ENCODE measurements around the gene FOXC1.

Gene FOXC1

GRCh38 chr6:1576166-1576565 is 33.5 kb upstream of the FOXC1 start:
- no peak for TF ChIP-seq CTCF (IDR thresholded peaks at IDR 0.05; ENCODE audit: unreplicated experiment in 3 of 3)
- peak overlapping the region in 1 of 3 experiments; percentile 37 for H3K4me3 Mint-ChIP-seq
- peaks cover 9% of the 10 kb centered on the region for H3K9me3 Mint-ChIP-seq
- H3K4me1 Mint-ChIP-seq: peaks cover 48% of the 10 kb centered on the region
- H3K36me3 Mint-ChIP-seq (ENCODE audit: low read depth): peaks cover 9% of the 10 kb centered on the region
- H3K27me3 Mint-ChIP-seq (ENCODE audit: low read depth): peaks cover 13% of the 10 kb centered on the region
- peak overlapping the region; percentile 90 to 98 (median 95) for H3K27ac Mint-ChIP-seq

- Mint-ChIP-seq H3K9me3 (peaks cover 6% of the 10 kb centered on the region), H3K27ac (peak overlapping the region in 1 of 3 experiments; percentile 98), H3K36me3 (ENCODE audit: low read depth) (peaks cover 3% of the 10 kb centered on the region), H3K4me3 (no peak overlapping the region), H3K4me1 (peaks cover 48% of the 10 kb centered on the region), H3K27me3 (ENCODE audit: low read depth) (peaks cover 13% of the 10 kb centered on the region)
- TF ChIP-seq CTCF (IDR thresholded peaks at IDR 0.05; ENCODE audit: unreplicated experiment in 3 of 3): no peak
Measured at GRCh38 chr6:1576711-1577110, 33.0 kb upstream of the FOXC1 start.

GRCh38 chr6:1577146-1577680 is 32.5 kb upstream of the FOXC1 start:
- Mint-ChIP-seq H3K36me3 (ENCODE audit: low read depth) (no peaks in the 10 kb centered on the region), H3K27me3 (ENCODE audit: low read depth) (peaks cover 13% of the 10 kb centered on the region), H3K27ac (no peak overlapping the region), H3K4me1 (peaks cover 48% of the 10 kb centered on the region), H3K4me3 (no peak overlapping the region), H3K9me3 (peaks cover 2% of the 10 kb centered on the region)
- TF ChIP-seq CTCF (IDR thresholded peaks at IDR 0.05; ENCODE audit: unreplicated experiment in 3 of 3): no peak

DNA sequence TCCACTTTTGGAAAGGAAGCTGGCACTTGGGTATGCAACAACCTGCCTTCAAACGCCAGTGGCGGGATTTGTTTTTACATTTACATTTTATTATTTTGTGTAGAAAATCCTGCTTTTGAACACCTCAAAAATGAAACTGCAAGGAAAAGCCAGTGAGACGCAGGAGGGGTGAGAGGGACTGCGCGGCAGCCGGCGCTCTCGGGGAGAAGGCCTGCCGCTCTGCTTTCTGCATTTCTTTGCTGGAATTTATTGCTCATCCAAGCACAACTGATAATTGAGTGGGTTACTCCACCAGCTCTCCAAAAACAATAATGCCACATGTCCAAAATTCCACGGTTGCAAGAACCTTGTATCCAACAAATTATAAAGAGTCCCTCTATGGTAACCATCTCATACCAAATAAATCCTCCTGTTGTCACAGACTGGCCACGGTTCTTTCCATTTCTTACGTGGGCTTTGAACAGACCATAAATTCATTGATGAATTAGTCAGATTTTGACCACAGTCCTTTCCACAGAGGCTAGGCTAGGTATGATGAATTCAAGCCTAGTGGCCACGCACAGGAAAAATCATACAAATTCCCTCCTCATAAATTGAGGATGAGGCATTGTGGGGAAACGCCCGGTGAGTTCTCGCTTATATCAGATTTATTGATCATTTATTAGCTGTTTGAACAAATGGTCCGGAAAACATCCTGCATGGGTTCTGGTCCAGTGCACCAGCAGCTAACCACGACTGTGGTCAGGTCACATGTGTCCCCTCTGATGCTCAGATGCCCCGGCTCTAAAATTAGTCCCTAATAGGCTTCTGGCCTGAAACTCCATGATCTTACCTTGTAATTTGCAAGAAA is 31.6 kb upstream of the FOXC1 start:
- TF ChIP-seq CTCF (IDR thresholded peaks at IDR 0.05; ENCODE audit: unreplicated experiment in 3 of 3): no peak
- Mint-ChIP-seq H3K36me3 (ENCODE audit: low read depth) (no peaks in the 10 kb centered on the region), H3K4me3 (no peak overlapping the region), H3K27me3 (ENCODE audit: low read depth) (peaks cover 13% of the 10 kb centered on the region), H3K9me3 (peaks cover 3% of the 10 kb centered on the region), H3K4me1 (peaks cover 46% of the 10 kb centered on the region), H3K27ac (peak overlapping the region in 1 of 3 experiments; percentile 18)

GRCh38 chr6:1579096-1579495 is 30.6 kb upstream of the FOXC1 start:
- no peaks in the 10 kb centered on the region for H3K36me3 Mint-ChIP-seq (ENCODE audit: low read depth)
- peaks cover 39% of the 10 kb centered on the region for H3K4me1 Mint-ChIP-seq
- no peak overlapping the region for H3K4me3 Mint-ChIP-seq
- H3K27me3 Mint-ChIP-seq (ENCODE audit: low read depth): peaks cover 12% of the 10 kb centered on the region
- TF ChIP-seq CTCF (IDR thresholded peaks at IDR 0.05; ENCODE audit: unreplicated experiment in 3 of 3): no peak
- H3K27ac Mint-ChIP-seq: peak overlapping the region in 1 of 3 experiments; percentile 18
- peaks cover 12% of the 10 kb centered on the region for H3K9me3 Mint-ChIP-seq
